ENCODE results near the gene KIFC1.

- TF ChIP-seq POLR2AphosphoS5 (IDR thresholded peaks at IDR 0.05; ENCODE audit: borderline replicate concordance, low read depth, low read length) (no peak), EZH2 (IDR thresholded peaks at IDR 0.05) (no peak)
Measured at GRCh38 chr6:33423777-33424176, 32.2 kb downstream of the KIFC1 start.
